GM23338 (cell line): ENCODE results near the gene ATP1B2. TPM values are rescaled to one million over a fixed set of nuclear protein-coding genes. Genes with fewer than 3 reads are reported as not detected.

Experiments
- ATAC-seq: fragments of 200-7000 bp; cut with Tn5 transposase; 3 replicates; pipeline ENCODE4 v1.9.1; 2020
- DNase-seq: peaks from one replicate; pipeline ENCODE4 v3.0.0-alpha.2; 2015; ENCODE audit warnings: low spot score
- H2AFZ ChIP-seq: fragments of 200-600 bp; sonication (generic); 2 replicates; pipeline ENCODE4 v1.8.0; 2016; ENCODE audit warnings: antibody characterized with exemption, mild to moderate bottlenecking, moderate library complexity
- H3F3A ChIP-seq: fragments of 200-600 bp; sonication (generic); replicated peaks from 2 replicates; pipeline ENCODE4 v1.8.0; 2017; ENCODE audit warnings: antibody characterized with exemption, mixed run types, low read depth
- H3K27ac ChIP-seq: fragments of 200-600 bp; sonication (generic); 2 replicates; pipeline ENCODE4 v1.6.1; 2016; ENCODE audit warnings: low read depth
- H3K27me3 ChIP-seq: fragments of 200-600 bp; sonication (generic); 2 replicates; pipeline ENCODE4 v1.8.0; 2016; ENCODE audit warnings: mild to moderate bottlenecking, mixed run types, moderate library complexity; ENCODE audit not compliant: insufficient read depth
- H3K36me3 ChIP-seq: fragments of 200-600 bp; sonication (generic); 2 replicates; pipeline ENCODE4 v1.8.0; 2016; ENCODE audit warnings: mild to moderate bottlenecking; ENCODE audit not compliant: insufficient read depth
- H3K4me1 ChIP-seq: fragments of 200-600 bp; sonication (generic); 2 replicates; pipeline ENCODE4 v1.8.0; 2016; ENCODE audit warnings: mild to moderate bottlenecking, moderate library complexity; ENCODE audit not compliant: insufficient read depth
- H3K4me2 ChIP-seq: fragments of 200-600 bp; sonication (generic); 2 replicates; pipeline ENCODE4 v1.7.1; 2017; ENCODE audit warnings: mixed run types
- H3K4me3 ChIP-seq: fragments of 200-600 bp; sonication (generic); 2 replicates; pipeline ENCODE4 v1.6.1; 2016; ENCODE audit warnings: mixed run types
- H3K79me2 ChIP-seq: fragments of 200-600 bp; sonication (generic); replicated peaks from 2 replicates; pipeline ENCODE4 v1.8.0; 2017; ENCODE audit warnings: mild to moderate bottlenecking; ENCODE audit not compliant: insufficient read depth
- H3K9me2 ChIP-seq: fragments of 200-600 bp; sonication (generic); 2 replicates; pipeline ENCODE4 v1.8.0; 2017; ENCODE audit not compliant: insufficient read depth
- H4K20me1 ChIP-seq: fragments of 200-600 bp; sonication (generic); replicated peaks from 2 replicates; pipeline ENCODE4 v1.8.0; 2017; ENCODE audit warnings: mild to moderate bottlenecking; ENCODE audit not compliant: insufficient read depth
- H3K27ac Mint-ChIP-seq: 2 replicates; pipeline ENCODE4 v1.8.0; 2020; ENCODE audit warnings: inconsistent platforms, mild to moderate bottlenecking, moderate library complexity, mixed read lengths
- H3K27me3 Mint-ChIP-seq: 3 replicates; pipeline ENCODE4 v1.8.0; 2022; ENCODE audit warnings: low read depth, mild to moderate bottlenecking, moderate library complexity, mixed read lengths, inconsistent platforms; ENCODE audit not compliant: insufficient read depth, poor library complexity
- H3K36me3 Mint-ChIP-seq: 3 replicates; pipeline ENCODE4 v1.8.0; 2021; ENCODE audit warnings: low read depth, mild to moderate bottlenecking, inconsistent platforms, moderate library complexity, mixed read lengths
- H3K4me1 Mint-ChIP-seq: 3 replicates; pipeline ENCODE4 v1.8.0; 2020; ENCODE audit warnings: mild to moderate bottlenecking, inconsistent platforms, mixed read lengths
- H3K4me3 Mint-ChIP-seq: 3 replicates; pipeline ENCODE4 v1.8.0; 2021; ENCODE audit warnings: moderate library complexity, mild to moderate bottlenecking, inconsistent platforms, mixed read lengths
- H3K9me3 Mint-ChIP-seq: 3 replicates; pipeline ENCODE4 v1.8.0; 2020; ENCODE audit warnings: moderate library complexity, mild to moderate bottlenecking, inconsistent platforms, mixed read lengths
- CREB1 ChIP-seq: fragments of 250-450 bp; sonication (Bioruptor Pico); IDR thresholded peaks from 2 replicates; pipeline ENCODE4 v1.5.0; 2020; ENCODE audit warnings: low read depth, mild to moderate bottlenecking, moderate library complexity
- CTCF ChIP-seq, 2 experiments: fragments of 200-600 bp in 1 of 2; sonication (generic) in 1 of 2; conservative IDR thresholded peaks; 2 replicates each; pipeline versions ENCODE4 v1.5.1 to v1.6.1; 2016 to 2017; ENCODE audit warnings: antibody characterized with exemption in 2 of 2, low read depth in 2 of 2, mild to moderate bottlenecking in 2 of 2, moderate library complexity in 1 of 2
- ETS1 ChIP-seq: IDR thresholded peaks from 2 replicates; pipeline ENCODE4 v1.6.1; 2016; ENCODE audit warnings: antibody characterized with exemption
- EZH2 ChIP-seq: fragments of 200-600 bp; sonication (generic); IDR thresholded peaks from one replicate; pipeline ENCODE4 v1.8.0; 2017; ENCODE audit warnings: antibody characterized with exemption, mild to moderate bottlenecking, low read depth; ENCODE audit not compliant: unreplicated experiment
- EZH2phosphoT487 ChIP-seq: fragments of 200-600 bp; sonication (generic); IDR thresholded peaks from one replicate; pipeline ENCODE4 v1.8.1; 2018; ENCODE audit warnings: antibody characterized with exemption; ENCODE audit not compliant: unreplicated experiment
- JUNB ChIP-seq: IDR thresholded peaks from one replicate; pipeline ENCODE4 v1.6.1; 2016; ENCODE audit warnings: antibody characterized with exemption; ENCODE audit not compliant: unreplicated experiment
- NANOG ChIP-seq: IDR thresholded peaks from 2 replicates; pipeline ENCODE4 v1.6.1; 2016; ENCODE audit warnings: antibody characterized with exemption, borderline replicate concordance
- POLR2AphosphoS5 ChIP-seq: IDR thresholded peaks from 2 replicates; pipeline ENCODE4 v1.6.1; 2016; ENCODE audit warnings: antibody characterized with exemption, low read depth
- REST ChIP-seq: IDR thresholded peaks from one replicate; pipeline ENCODE4 v1.6.1; 2018; ENCODE audit warnings: antibody characterized with exemption; ENCODE audit not compliant: unreplicated experiment
- STAT1 ChIP-seq: IDR thresholded peaks from one replicate; pipeline ENCODE4 v1.6.1; 2016; ENCODE audit warnings: antibody characterized with exemption; ENCODE audit not compliant: unreplicated experiment
- ZNF114 ChIP-seq: fragments of 250-450 bp; sonication (Bioruptor Pico); IDR thresholded peaks from 2 replicates; pipeline ENCODE4 v1.5.0; 2020; ENCODE audit warnings: mild to moderate bottlenecking, moderate library complexity
- ZNF331 ChIP-seq: fragments of 250-450 bp; sonication (Bioruptor Pico); IDR thresholded peaks from 2 replicates; pipeline ENCODE4 v1.5.0; 2020; ENCODE audit warnings: low read depth, mild to moderate bottlenecking, moderate library complexity
- ZNF462 ChIP-seq: fragments of 250-450 bp; sonication (Bioruptor Pico); IDR thresholded peaks from 2 replicates; pipeline ENCODE4 v1.5.0; 2020; ENCODE audit warnings: mild to moderate bottlenecking, moderate library complexity
- polyA plus RNA-seq: library from polyadenylated mRNA; unstranded; fragments of >200 nt; fragmentation: Nextera tagmentation; extraction: Ambion mirVana; gene quantifications from 2 replicates; pipeline ENCODE4 v1.2.1, GENCODE V29; 2016
- total RNA-seq: library from RNA; depleted of rRNA; stranded (reverse); fragments of >200 nt; shearing (Covaris generic); gene quantifications from 2 replicates; pipeline ENCODE4 v1.2.3, GENCODE V29; 2014

Gene ATP1B2
- total and polyA plus RNA-seq, 2 experiments from 2014 or later: 14.9 to 33.1 TPM

- no peaks in the 10 kb centered on the region; the same call in 2 of the 3 replicates for H3K9me3 Mint-ChIP-seq
- H3K4me2 ChIP-seq: no peak overlapping the region
- no peaks in the 10 kb centered on the region for H3K36me3 ChIP-seq
- no peak overlapping the region for H2AFZ ChIP-seq
- H4K20me1 ChIP-seq: no peaks in the 10 kb centered on the region; the same call in 1 of the 2 replicates
- H3K79me2 ChIP-seq: no peaks in the 10 kb centered on the region
- peaks cover 28% of the 10 kb centered on the region for H3K36me3 Mint-ChIP-seq
- peaks cover 12% of the 10 kb centered on the region for H3K27me3 Mint-ChIP-seq
- no peak for ATAC-seq
- DNase-seq: no peak
- H3K4me3 Mint-ChIP-seq: no peak overlapping the region
- H3K4me1 Mint-ChIP-seq: no peaks in the 10 kb centered on the region; the same call in 2 of the 3 replicates
- TF ChIP-seq JUNB (no peak), NANOG (no peak), CREB1 (CRISPR knock-in tag) (no peak), ZNF331 (CRISPR knock-in tag) (no peak), POLR2AphosphoS5 (no peak), STAT1 (no peak), ETS1 (no peak), REST (no peak), ZNF114 (CRISPR knock-in tag) (no peak), EZH2 (no peak), ZNF462 (no peak), CTCF (conservative IDR thresholded peaks at IDR 0.05; ENCODE audit: low read depth in 2 of 2) (no peak), EZH2phosphoT487 (no peak)
- H3K4me3 ChIP-seq: no peak overlapping the region
- no peak overlapping the region for H3K27ac Mint-ChIP-seq
- no peaks in the 10 kb centered on the region for H3K27me3 ChIP-seq
- H3K4me1 ChIP-seq: peaks cover 2% of the 10 kb centered on the region
- H3F3A ChIP-seq: no peaks in the 10 kb centered on the region
- no peak overlapping the region for H3K27ac ChIP-seq
- H3K9me2 ChIP-seq: no peaks in the 10 kb centered on the region
Observed at GRCh38 chr17:7697828-7698588, 47.3 kb downstream of the ATP1B2 start.
